RWPE1 (cell line): ENCODE data around the gene FEM1A.

Experiments used
- CTCF ChIA-PET: fragments of 350-600 bp; sonication (Branson Sonifier 250); formaldehyde crosslinking; extraction: SDS; loops from one replicate; lab custom pipeline; 2021; lab: Yijun Ruan, JAX
- POLR2A ChIA-PET: fragments of 400-600 bp; formaldehyde crosslinking; extraction: SDS; loops from one replicate; lab custom pipeline; 2020; ENCODE audit warnings: antibody characterized with exemption; ENCODE audit not compliant: low non-redundant PET; lab: Yijun Ruan, JAX
- DNase-seq: peaks from one replicate; pipeline ENCODE4 v3.0.0; 2012; ENCODE audit warnings: low spot score
- H3K27ac ChIP-seq: fragments of 450-650 bp; 2 replicates; pipeline ENCODE4 v1.5.1; 2017
- TF ChIP-seq, protein P1 (sequence below): fragments of 450-650 bp; conservative IDR thresholded peaks from 2 replicates; pipeline ENCODE4 v1.5.1; 2017; ENCODE audit warnings: low read depth, mild to moderate bottlenecking

FEM1A gene

DNA sequence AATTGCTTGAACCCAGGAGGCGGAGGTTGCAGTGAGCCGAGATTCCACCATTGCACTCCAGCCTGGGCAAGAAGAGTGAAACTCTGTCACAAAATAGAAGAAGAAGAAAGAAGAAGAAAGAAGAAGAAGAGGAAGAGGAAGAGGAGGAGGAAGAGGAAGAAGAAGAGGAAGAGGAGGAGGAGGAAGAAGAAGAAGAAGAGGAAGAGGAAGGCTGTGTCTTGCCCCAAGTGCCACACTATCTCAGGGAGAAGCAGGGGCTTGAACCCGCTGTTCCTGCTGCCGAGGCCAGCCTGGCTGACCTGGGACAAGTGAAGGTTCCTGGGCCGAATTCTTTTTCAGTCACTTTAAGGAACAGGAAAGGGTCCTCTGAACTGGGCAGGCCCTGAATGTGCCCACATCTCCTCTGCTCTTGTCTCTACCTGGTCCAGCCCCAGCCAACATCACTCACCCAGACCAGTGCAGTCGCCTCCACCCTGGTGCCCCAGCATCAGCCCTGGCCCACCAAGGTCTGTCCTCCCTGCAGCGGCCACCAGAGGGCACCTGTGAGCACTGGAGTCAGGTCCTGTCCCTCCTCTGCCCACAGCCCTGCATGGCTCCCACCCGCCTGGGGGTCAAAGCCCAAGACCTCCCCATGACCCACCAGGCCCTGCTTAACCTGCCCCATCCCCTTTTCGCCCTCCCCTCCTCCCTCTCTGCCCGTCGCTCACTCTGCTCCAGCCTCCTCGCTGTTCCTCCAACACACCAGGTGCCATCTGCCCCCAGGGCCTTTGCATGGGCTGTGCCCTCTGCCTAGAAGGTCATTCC, 20.0 kb downstream of the FEM1A start:
- peak overlapping the region; percentile 99 for H3K27ac ChIP-seq
- ChIA-PET POLR2A (no interaction called here), CTCF (interaction anchor here (0.6 to 1.0 kb wide), 6 partner anchors 17 to 235 kb away, joined by 3 to 5 read pairs (median 4); partner anchors contain the start of gene FEM1A)
- peak; percentile 42 for DNase-seq
- TF ChIP-seq, protein P1, sequence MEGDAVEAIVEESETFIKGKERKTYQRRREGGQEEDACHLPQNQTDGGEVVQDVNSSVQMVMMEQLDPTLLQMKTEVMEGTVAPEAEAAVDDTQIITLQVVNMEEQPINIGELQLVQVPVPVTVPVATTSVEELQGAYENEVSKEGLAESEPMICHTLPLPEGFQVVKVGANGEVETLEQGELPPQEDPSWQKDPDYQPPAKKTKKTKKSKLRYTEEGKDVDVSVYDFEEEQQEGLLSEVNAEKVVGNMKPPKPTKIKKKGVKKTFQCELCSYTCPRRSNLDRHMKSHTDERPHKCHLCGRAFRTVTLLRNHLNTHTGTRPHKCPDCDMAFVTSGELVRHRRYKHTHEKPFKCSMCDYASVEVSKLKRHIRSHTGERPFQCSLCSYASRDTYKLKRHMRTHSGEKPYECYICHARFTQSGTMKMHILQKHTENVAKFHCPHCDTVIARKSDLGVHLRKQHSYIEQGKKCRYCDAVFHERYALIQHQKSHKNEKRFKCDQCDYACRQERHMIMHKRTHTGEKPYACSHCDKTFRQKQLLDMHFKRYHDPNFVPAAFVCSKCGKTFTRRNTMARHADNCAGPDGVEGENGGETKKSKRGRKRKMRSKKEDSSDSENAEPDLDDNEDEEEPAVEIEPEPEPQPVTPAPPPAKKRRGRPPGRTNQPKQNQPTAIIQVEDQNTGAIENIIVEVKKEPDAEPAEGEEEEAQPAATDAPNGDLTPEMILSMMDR: peak; percentile 89

DNA sequence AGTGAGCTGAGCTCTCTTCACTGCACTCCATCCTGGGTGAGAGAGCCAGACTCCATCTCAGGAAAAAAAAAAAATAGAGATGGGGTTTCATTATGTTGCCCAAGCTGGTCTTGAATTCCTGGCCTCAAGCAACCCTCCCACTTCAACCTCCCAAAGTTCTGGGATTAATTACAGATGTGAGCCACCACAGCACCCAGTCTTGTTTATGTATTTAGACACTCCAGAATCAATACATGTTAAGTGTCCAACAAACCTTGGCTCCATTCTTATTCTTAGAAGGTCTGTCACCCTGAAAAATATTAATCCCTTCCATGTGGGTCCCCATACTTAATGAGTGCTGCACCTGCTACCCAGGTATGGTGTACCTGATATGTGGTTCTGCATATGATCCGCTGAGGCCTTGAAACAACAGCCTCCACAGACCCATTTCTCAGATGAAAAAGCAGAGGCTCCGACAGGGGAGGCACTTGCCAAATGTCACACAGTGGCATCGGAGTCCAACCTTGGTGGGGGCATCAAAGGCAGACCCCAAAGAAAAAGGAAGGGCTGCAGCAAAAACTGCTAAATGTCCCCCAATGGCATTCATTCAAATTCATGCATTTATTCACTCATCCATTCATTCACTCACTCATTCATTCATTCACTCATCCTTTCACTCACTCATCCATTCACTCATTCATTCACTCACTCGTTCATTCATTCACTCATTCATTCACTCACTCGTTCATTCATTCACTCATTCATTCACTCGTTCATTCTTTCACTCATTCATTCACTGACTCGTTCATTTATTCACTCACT, 23.3 kb downstream of the FEM1A start:
- DNase-seq: no peak
- POLR2A ChIA-PET: no interaction called here
- CTCF ChIA-PET: no interaction called here
- peak overlapping the region; percentile 99 for H3K27ac ChIP-seq
- TF ChIP-seq, protein P1: no peak

DNA sequence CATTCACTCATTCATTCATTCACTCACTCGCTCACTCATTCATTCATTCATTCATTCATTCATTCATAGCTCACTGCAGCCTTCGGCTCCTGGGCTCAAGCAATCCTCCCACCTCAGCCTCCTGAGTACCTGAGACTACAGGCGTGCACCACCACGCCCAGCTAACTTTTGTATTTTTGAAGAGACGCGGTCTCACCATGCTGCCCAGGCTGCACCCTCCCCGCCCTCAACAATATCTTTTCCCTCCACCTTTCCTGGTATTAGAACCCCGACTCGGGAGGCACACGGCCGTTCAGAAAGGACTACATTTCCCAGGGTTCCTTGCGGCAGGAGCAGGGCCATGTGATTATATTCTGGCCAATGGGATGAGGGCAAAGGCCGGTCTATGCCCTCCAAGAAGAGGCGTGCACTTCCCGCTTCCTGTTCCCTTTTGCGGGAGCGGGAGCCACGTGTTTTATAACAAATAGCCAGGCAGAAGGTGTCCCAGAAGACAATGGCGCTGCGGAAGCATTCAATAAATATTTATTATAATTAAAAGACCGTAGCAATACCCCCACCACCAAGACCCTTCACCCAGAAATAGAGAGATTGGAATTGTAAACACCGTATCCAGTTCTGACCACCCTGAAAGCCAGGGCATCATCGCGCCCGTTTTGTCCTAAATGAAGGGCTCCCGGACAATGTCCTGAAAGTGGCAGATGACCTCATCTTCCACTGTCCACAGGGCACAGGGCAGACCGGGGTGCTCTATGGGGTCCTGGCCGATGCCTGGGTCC, 24.1 kb downstream of the FEM1A start:
- TF ChIP-seq, protein P1: no peak
- peak overlapping the region; percentile 63 for H3K27ac ChIP-seq
- POLR2A ChIA-PET: no interaction called here
- CTCF ChIA-PET: no interaction called here
- DNase-seq: peak; percentile 98

DNA sequence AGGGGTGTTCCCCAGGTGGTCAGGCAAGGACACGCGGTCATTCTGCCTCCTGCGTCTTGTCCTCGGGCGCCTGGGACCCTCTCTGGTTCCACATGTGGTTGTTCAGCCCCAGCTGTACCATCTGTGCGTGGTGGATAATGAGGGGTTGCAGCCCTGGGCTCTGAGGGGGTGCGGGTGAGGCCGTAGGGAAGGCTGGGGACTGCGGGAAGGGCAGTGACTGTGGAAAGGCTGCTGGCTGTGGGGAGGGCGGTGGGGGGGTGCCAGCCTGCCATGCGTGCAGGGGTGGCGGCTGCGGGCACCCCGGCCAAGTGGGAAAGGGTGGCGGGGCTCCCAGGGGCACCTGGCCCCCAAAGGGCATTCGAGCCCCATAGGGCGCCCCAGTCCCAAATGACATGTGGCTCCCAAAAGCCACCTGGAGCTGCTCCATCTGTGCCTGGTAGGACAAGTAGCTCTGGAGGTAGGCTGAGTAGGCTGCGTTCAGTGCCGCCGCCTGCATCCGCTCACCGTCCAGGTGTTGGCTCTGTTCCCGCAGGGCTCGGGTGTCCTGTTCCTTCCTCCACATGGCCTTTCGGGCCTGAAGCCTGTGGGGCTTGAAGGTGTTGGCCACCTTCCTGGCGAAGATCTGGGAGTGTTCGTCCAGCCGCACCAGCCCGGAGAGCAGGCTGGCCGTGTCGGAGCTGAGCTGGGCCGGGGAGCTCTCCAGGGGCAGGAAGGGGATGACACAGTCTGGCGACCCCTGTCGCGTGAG, 24.8 kb downstream of the FEM1A start:
- ChIA-PET CTCF (no interaction called here), POLR2A (interaction anchor here (0.6 kb wide), 2 partner anchors 106 to 904 kb away, joined by 3 to 6 read pairs; partner anchors contain the start of genes CATSPERD and LONP1)
- DNase-seq: no peak
- peak overlapping the region; percentile 63 for H3K27ac ChIP-seq
- TF ChIP-seq, protein P1: no peak

DNA sequence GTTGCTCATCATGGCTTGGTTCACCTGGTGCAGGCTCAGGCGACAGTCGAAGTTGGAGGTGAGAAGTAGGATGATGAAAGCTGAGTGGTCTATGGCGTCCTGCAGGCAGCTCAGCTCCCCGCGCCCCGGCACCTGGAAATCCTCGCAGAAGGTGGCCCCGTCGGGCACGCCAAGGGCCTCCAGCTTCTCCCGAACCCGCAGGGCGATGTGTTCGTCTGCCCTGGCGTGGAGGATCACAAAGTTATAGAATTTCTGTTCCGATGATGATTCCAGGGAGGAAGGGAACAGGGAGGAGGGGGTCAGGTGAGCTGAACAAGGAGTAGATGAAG, 25.4 kb downstream of the FEM1A start:
- H3K27ac ChIP-seq: peak overlapping the region; percentile 63
- DNase-seq: no peak
- TF ChIP-seq, protein P1: no peak
- ChIA-PET CTCF (no interaction called here), POLR2A (interaction anchor here (0.6 kb wide), 2 partner anchors 105 to 903 kb away, joined by 3 to 6 read pairs; partner anchors contain the start of genes CATSPERD and LONP1)
